ENCODE results near the gene CPNE6.

CPNE6 gene

DNA sequence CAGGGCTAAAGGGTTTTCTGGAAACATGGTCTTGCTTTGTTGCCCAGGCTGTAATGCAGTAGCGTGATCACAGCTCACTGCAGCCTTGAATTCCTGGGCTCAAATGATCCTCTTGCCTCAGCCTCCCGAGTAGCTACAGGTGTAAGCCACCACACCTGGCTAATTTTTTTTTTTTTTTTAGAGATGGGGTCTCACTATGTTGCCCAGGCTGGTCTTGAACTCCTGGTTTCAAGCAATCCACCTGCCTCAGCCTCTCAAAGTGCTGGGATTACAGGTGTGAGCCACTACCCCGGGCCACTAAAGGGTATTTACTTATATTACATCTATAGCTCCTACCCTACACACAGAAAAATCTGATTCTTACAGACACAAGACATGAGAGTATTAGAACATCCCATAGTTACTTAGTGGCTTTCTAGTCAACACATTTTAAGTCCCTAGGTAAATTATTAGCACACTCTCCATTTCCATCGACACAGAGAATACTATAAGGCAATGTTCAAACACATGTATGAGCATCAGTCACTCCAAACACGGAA, 37.0 kb downstream of the CPNE6 start:
- DNase-seq = no peak

- DNase-seq = no peak
These were observed 38.7 kb downstream of the CPNE6 start for GRCh38 chr14:24110060-24110459.

GRCh38 chr14:24110523-24110922, 39.2 kb downstream of the CPNE6 start:
- no peak for DNase-seq

- no peak for DNase-seq
These were observed 42.0 kb downstream of the CPNE6 start for GRCh38 chr14:24113379-24113800.

DNA sequence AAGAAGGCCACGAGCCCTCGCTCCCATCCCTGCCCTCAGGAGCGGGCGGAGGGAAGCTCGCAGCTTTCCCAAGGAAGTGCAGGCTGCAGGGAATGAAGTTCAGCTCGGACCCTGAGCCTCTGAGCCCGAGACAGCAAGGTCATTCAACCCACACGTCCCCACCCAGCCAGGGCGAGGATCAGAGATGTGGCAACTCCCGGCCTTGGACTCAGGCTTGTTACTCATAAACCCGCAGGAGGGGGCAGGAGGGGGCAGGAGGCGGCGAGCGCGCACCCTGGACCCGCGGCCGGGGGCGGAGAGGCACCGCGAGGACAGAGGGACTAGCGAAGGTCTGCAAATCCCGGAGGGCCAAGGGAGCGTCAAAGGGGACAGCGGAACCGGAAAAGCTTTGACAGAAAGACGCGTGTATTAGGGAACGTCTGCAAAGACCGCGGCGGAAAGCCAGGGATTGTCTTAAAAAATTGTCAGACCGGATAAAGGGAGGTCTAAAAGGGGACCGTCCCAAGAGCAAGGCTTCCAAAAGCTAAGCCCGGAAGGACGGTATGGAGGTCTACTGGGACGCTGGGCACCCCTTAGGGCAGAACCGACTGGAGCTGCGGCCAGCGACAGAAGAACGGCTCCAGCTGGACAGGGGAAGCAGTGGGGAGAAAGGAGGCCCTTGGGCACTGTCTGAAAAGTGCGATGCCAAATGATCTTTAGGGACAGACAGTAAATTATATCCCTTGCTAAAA, 42.6 kb downstream of the CPNE6 start:
- DNase-seq = peak; percentile 40

DNA sequence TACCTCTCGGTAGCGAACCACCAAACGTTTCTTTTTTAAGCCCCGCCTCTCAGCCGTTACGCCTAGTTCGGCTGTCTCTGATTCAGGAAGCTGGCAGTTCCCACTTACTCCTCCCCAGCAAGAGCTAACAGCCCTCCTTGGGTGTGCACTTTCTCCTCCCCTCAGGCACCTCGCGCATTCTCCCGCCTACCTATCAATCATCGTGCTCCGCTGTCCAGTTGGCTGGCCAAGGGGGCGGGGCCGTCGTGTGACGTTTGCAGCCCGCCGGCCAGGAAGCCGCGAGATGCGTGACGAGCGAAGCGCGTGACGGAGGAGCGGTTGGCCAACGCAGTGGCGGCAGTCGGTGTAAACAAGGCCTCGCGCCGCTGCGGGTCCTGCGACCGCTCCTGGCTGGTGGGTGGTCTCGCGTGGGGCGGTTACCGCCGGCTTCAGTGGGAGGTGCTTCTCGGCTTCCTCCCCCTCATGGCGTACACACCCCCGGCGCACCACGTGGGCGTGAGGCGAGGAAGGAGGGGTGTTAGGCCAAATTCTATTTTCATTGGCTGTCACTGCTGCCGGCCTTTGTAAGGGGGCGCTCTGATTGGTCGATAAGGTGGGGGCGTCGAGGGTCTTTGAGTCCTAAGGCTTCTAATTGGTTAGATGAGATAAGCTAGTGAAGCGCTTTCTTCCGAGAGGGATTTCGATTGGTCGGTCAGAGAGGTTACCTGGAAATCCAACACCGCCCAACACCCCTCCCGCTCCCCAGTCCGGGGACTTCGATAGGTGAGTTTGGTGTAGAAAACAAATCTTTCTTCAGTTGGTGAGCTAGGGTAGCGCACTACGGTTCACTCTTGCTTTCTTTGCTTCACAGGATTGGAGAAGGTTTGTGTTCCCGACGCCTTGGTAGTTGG, 43.4 kb downstream of the CPNE6 start, which contains the start of the genes DCAF11 and NRL:
Gene DCAF11 (plus strand): TSS at position 246 of the 890 bp plus-strand sequence. CDS start 818 bp downstream, outside the sequence.
Gene NRL (minus strand): TSS at position 418 of the 890 bp plus-strand sequence. CDS start 32,101 bp downstream, outside the sequence.
- peak; percentile 81 for DNase-seq

GRCh38 chr14:24115422-24116127, 44.2 kb downstream of the CPNE6 start:
- DNase-seq = no peak

DNA sequence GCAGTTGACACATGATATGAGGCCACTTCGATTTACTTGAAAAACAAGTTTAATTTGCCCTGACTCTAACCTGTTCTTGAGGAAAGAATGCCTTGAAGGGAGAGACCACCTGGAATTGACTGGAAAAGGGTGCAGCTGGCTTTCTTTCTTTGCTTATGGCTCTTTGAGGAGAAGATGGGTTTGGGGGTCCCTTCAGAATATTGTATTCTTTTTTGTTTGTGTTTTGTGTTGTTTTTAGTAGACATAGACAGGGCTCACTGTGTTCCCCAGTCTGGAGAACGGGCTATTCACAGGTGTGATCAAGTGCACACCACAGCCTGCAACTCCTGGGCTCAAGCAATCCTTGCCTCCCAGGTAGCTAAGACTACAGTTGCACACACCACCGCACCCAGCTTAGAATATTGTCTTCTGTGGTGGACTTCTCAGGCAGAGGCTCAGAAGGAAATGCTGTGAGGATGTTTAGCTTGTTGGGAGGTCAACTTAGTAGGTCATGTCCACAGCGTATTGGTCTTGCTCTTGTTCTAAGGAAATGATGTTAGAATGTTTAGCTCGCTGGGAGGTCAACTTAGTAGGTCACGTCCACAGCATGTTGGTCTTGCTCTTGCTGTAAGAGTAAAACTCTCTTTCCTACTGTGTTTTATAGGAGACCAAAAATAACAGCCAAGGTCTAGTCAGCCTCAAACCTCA, 44.9 kb downstream of the CPNE6 start:
- DNase-seq = no peak

DNA sequence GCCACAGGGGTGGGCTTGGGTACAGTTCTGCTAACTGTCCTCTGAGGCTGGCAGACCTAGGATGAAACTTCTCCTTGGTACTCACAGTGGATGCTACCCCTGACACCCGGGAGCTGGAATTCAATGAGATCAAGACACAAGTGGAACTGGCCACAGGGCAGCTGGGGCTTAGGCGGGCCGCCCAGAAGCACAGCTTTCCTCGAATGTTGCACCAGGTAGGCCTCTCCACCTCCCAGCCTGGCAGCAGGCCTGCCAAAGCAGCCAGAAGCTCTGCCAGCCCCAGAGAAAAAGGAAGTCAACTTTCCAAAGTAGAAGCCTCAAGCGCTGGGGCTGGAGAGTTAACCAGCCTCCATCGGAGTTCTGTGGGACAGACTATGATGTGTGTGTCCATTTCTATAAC, 45.8 kb downstream of the CPNE6 start:
- no peak for DNase-seq

GRCh38 chr14:24119691-24120090, 48.3 kb downstream of the CPNE6 start:
- no peak for DNase-seq

- no peak for DNase-seq
These were observed 49.8 kb downstream of the CPNE6 start for GRCh38 chr14:24121210-24121609.

GRCh38 chr14:24122416-24122815, 51.1 kb downstream of the CPNE6 start:
- DNase-seq = no peak

- DNase-seq = no peak
These were observed 51.5 kb downstream of the CPNE6 start for GRCh38 chr14:24122898-24123297.

- DNase-seq = no peak
These were observed 52.4 kb downstream of the CPNE6 start for GRCh38 chr14:24123424-24124417.

GRCh38 chr14:24126939-24127338, 55.6 kb downstream of the CPNE6 start:
- no peak for DNase-seq

DNA sequence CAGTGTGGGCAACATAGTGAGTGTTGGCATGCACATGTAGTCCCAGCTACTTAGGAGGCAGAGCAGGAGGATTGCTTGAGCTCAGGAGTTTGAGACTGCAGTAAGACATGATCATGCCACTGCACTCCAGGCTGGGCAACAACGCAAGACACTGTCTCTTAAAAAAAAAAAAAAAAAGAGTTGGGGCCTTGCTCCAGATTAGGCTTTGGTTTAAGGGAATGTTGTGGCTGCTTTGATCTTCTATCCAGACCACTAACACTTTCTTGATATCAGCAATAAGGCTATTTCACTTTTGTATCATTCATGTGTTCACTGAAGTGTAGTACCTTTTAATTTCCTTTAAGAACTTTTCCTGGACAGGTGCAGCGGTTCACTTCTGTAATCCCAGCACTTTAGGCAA, 56.3 kb downstream of the CPNE6 start:
- DNase-seq = no peak

Data from 8988T (cell line).